ENCODE data around the gene KLHL7. TPM values are rescaled to one million over a fixed set of nuclear protein-coding genes. Genes with fewer than 3 reads are reported as not detected.
"Not testable (repeated sequence)": the region's sequence is repeated elsewhere in the genome, so short reads cannot be mapped to it uniquely, and the experiment has no call there.

Gene KLHL7
- total RNA-seq, 2 donors from 2014 or later: 20.4 to 25.4 TPM

DNA sequence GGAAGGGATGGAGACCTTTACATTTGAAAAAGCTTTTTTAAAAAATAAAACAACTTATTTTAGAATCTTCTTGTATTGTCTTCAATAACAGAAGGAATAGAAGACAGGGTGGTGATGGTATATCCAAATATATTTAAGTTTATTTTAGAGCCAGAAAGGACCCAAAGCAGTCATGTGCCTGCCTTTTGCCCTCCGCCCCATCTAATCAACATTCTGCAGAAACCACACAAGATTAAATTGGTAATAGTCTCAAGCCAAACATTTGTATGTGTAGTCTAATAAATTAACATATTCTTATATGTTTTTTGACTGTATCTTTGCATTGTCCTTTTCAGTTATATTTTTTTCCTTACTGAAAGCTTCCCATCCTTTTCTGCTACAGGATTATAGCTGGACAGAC, 59.7 kb downstream of the KLHL7 start:
- ATAC-seq (replicated peaks in 1 of 2) (no peak), DNase-seq (no peak)
- no peaks in the 10 kb centered on the region for H3K27me3 Mint-ChIP-seq (ENCODE audit: low read depth)
- no peaks in the 10 kb centered on the region for H3K36me3 Mint-ChIP-seq (ENCODE audit: insufficient read depth in 2 of 2)
- H3K9me3 Mint-ChIP-seq: no peaks in the 10 kb centered on the region
- no peaks in the 10 kb centered on the region for H3K4me1 Mint-ChIP-seq (ENCODE audit: low read depth)
- H3K4me3 Mint-ChIP-seq: no peak overlapping the region
- no peak overlapping the region for H3K27ac Mint-ChIP-seq

DNA sequence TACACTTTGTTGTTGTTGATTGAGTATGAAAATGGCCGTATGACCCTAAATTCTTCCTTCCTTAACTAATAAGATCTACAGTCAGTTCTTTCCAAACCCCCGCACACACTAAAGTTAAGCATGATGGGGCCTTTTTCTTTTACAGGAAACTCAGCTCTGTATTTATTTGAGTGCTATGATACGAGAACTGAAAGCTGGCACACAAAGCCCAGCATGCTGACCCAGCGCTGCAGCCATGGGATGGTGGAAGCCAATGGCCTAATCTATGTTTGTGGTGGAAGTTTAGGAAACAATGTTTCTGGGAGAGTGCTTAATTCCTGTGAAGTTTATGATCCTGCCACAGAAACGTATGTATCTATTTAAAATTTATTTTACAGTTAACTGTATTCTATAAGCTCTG, 62.1 kb downstream of the KLHL7 start:
- H3K27ac Mint-ChIP-seq: no peak overlapping the region
- H3K36me3 Mint-ChIP-seq (ENCODE audit: insufficient read depth in 2 of 2): no peaks in the 10 kb centered on the region
- H3K4me1 Mint-ChIP-seq (ENCODE audit: low read depth): no peaks in the 10 kb centered on the region
- H3K9me3 Mint-ChIP-seq: no peaks in the 10 kb centered on the region
- DNase-seq (no peak), ATAC-seq (replicated peaks in 1 of 2) (no peak)
- H3K4me3 Mint-ChIP-seq: no peak overlapping the region
- H3K27me3 Mint-ChIP-seq (ENCODE audit: low read depth): no peaks in the 10 kb centered on the region

DNA sequence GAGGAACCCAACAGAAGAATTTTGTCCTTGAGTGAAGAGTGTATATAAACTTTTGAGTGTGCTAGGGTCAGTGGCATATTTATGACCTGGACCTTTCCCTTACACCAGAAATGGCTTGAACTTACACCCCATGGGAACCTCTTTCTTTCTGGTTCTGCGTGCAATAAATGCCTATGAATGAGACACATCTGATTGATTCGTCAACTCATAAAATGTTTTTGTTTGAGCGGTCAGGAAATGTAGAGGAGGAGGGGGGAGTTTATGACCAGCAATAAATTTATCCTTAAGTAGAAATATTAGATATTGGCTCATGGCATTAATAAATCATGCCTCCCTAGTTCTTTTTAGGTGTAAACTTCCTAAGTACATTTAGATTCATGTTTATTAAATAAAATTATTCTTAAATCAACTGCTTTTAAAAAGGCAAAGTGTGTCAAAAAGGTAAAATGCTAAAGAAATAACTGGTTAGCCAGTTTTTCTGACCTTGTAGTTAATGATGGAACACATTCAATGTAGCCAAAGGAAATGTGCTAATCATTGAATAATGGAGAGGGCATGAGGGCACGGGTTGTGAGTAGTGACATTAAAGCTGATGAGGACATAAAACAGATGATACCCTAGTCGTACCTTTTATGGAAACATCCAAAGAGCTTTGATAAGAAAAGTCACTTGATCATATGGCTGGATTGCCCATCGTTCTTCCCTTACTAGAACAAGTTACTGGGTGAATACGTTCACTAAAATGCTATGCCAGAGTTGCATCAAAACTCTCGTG, 62.7 kb downstream of the KLHL7 start:
- Mint-ChIP-seq H3K9me3 (no peaks in the 10 kb centered on the region), H3K4me1 (ENCODE audit: low read depth) (no peaks in the 10 kb centered on the region), H3K27ac (no peak overlapping the region), H3K4me3 (no peak overlapping the region), H3K36me3 (ENCODE audit: insufficient read depth in 2 of 2) (no peaks in the 10 kb centered on the region), H3K27me3 (ENCODE audit: low read depth) (no peaks in the 10 kb centered on the region)
- ATAC-seq (replicated peaks in 1 of 2) (no peak), DNase-seq (no peak)

DNA sequence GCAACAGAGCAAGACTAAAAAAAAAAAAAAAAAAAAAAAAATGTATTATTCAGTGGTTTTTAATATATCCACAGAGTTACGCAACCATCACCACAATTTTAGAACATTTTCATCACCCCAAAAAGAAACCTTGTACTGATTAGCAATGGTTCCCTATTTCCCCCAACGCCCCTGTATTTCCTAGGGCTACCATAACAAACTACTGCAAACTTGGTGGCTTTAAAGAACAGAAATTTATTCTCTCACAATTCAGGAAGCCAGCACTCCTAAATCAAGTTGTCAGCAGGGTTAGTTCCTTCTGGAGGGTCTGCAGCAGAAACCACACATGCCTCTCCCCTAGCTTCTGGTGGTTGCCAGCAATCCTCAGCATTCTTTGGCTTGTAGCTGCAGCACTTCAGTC, 70.4 kb downstream of the KLHL7 start:
- no peaks in the 10 kb centered on the region for H3K27me3 Mint-ChIP-seq (ENCODE audit: low read depth)
- DNase-seq: no peak
- ATAC-seq (replicated peaks in 1 of 2): no peak
- H3K4me1 Mint-ChIP-seq (ENCODE audit: low read depth): peaks cover 5% of the 10 kb centered on the region
- H3K27ac Mint-ChIP-seq: no peak overlapping the region
- no peaks in the 10 kb centered on the region for H3K36me3 Mint-ChIP-seq (ENCODE audit: insufficient read depth in 2 of 2)
- no peaks in the 10 kb centered on the region for H3K9me3 Mint-ChIP-seq
- no peak overlapping the region for H3K4me3 Mint-ChIP-seq

DNA sequence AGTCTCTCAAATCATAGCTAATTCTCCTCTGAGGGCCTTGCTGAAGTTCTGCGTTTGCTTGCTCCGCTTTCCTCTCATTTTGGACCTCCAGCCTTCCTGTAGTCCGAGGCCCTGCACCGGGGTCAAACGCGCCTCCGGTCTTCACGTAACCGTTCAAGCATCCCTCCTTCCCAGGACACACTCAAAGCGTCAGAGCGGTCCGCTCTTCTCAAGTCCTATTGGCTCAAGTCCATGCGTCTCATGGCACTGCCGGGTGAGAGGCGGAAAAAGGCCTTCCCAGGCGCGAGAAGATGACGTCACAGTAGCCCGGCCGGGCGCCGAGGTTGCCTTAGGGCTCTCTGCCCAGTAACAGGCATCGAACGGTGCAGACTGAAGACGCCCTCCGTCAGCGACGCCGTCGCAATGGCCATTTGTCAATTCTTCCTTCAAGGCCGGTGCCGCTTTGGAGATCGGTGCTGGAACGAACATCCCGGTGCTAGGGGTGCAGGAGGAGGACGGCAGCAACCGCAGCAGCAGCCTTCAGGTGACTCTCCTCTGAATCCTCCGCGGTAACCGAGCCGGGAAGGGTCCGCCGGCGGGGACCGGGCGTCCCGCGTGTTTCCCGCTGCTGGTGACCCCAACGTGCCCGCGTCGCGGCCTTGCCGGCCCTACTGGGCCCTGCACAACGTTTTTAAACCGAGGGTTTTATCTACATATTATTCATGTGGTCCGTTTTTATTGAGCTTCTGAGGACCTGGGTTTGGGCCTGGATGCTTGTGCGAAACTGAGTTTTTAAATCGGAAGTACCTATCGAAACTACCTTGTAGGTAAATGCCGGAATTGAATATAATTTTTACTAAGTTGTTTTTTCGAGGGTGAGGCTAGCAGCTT, 76.3 kb downstream of the KLHL7 start, which contains the start of gene NUP42:
NUP42 (plus strand) TSS at position 365 of the 870 bp plus-strand sequence; CDS start at position 403, 38 bp downstream.
- Mint-ChIP-seq H3K4me3 (peak within 1 kb of the TSS; percentile 87 to 94), H3K27ac (peak within 1 kb of the TSS; percentile 91), H3K36me3 (ENCODE audit: insufficient read depth in 2 of 2) (peaks cover 1 to 8% of the 10 kb centered on the region in 2 donors), H3K27me3 (ENCODE audit: low read depth) (no peaks in the 10 kb centered on the region), H3K4me1 (ENCODE audit: low read depth) (peaks cover 36% of the 10 kb centered on the region), H3K9me3 (no peaks in the 10 kb centered on the region)
- ATAC-seq (replicated peaks in 1 of 2): peak; percentile 96 to 98
- DNase-seq: peak; percentile 96

DNA sequence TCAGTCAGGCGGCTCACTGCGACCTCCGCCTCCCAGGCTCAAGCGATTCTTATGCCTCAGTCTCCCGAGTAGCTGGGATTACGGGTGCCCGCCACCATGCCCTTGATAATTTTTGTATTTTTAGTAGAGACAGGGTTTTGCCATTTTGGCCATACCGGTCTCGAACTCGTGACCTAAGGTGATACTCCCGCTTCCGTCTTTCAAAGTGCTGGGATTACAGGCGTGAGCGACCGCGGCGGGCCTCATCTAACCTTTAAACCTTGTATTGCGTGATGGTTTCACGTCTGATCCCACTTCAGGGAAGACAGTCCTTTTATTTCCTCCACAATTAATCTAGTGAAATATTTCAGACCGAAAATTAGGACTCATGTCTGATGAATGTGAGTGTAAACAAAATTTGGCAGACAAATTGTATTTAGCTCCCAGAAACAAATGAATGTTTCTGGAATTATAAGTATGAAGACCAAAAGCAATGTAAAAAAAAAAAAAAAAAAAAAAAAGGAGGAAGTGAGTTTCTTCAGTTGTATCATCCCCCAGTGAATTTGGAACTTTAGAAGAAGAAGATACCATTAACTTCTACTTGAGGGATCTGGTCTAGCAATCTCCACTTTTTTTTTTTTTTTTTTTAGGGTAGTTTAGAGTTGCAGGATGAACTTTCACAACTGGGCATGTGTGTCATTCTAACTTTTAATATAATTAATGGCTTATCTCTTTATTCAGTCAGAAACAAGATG, 77.9 kb downstream of the KLHL7 start:
- peak overlapping the region; percentile 83 for H3K27ac Mint-ChIP-seq
- ATAC-seq (replicated peaks in 1 of 2) (no peak), DNase-seq (no peak)
- peak overlapping the region; percentile 82 to 94 for H3K4me3 Mint-ChIP-seq
- H3K27me3 Mint-ChIP-seq (ENCODE audit: low read depth): no peaks in the 10 kb centered on the region
- no peaks in the 10 kb centered on the region for H3K9me3 Mint-ChIP-seq
- peaks cover 5 to 14% of the 10 kb centered on the region in 2 donors for H3K36me3 Mint-ChIP-seq (ENCODE audit: insufficient read depth in 2 of 2)
- peaks cover 36% of the 10 kb centered on the region for H3K4me1 Mint-ChIP-seq (ENCODE audit: low read depth)

DNA sequence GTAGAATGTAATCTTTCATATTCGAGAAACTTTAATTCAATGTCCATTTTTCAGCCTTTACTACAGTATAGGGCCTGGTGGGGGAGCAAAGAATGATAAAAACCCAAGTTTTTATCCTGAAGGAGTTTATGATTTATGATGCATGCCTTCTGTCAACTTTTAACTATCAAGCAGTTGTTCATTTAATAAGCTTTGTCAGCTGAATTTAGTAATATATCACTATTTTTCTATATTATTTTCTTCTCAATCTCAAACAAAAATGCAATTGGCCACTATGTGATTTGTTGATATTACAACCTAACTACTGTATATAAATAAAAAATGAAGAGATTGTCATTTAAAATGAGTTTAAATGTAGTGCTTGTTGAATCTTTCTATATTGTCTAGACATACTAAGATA, 78.7 kb downstream of the KLHL7 start:
- Mint-ChIP-seq H3K9me3 (no peaks in the 10 kb centered on the region), H3K36me3 (ENCODE audit: insufficient read depth in 2 of 2) (peaks cover 5 to 16% of the 10 kb centered on the region in 2 donors), H3K27ac (no peak overlapping the region), H3K27me3 (ENCODE audit: low read depth) (no peaks in the 10 kb centered on the region), H3K4me1 (ENCODE audit: low read depth) (peaks cover 36% of the 10 kb centered on the region), H3K4me3 (peak overlapping the region; percentile 56 to 94)
- no peak for DNase-seq
- no peak for ATAC-seq (replicated peaks in 1 of 2)

DNA sequence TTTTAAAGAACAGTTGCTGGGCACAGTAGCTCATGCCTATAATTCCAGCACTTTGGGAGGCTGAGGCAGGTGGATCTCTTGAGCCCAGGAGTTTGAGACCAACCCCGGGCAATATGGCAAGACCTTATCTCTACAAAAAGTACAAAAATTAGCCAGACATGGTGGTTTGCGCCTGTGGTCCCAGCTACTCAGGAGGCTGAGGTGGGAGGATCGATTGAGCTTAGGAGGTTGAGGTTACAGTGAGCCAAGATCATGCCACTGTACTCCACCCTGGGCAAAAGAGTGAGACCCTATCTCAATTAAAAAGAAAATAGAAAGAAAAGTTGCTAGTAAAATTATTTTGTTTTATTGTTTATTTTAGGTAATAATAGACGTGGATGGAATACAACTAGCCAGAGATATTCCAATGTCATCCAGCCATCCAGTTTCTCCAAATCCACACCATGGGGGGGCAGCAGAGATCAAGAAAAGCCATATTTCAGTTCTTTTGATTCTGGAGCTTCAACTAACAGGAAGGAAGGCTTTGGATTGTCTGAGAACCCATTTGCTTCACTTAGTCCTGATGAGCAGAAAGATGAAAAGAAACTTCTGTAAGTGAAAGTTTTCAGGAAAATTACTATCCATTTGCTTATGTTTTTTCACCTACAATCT, 79.2 kb downstream of the KLHL7 start:
- H3K4me3 Mint-ChIP-seq: no peak overlapping the region
- no peaks in the 10 kb centered on the region for H3K9me3 Mint-ChIP-seq
- H3K27ac Mint-ChIP-seq: no peak overlapping the region
- no peak for ATAC-seq (replicated peaks in 1 of 2)
- peaks cover 36% of the 10 kb centered on the region for H3K4me1 Mint-ChIP-seq (ENCODE audit: low read depth)
- no peak for DNase-seq
- peaks cover 5 to 16% of the 10 kb centered on the region in 2 donors for H3K36me3 Mint-ChIP-seq (ENCODE audit: insufficient read depth in 2 of 2)
- no peaks in the 10 kb centered on the region for H3K27me3 Mint-ChIP-seq (ENCODE audit: low read depth)

DNA sequence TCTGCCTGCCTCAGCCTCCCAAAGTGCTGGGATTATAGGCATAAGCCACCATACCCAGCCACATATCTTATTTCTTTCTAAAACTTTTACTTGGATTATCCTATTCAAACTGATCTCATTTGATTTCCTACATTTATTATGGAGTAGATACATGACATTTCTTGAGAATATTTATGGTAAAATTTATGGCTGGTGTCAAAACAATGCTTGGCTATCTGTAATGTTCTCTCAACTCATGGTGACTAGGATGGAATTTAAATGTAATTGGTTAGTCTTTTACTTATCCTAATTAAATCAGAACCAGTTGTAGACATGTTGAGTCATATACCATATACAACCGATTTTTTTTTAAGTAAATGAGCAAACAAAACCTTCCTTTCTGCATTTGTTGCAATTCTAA, 80.4 kb downstream of the KLHL7 start:
- H3K9me3 Mint-ChIP-seq: no peaks in the 10 kb centered on the region
- no peak overlapping the region for H3K4me3 Mint-ChIP-seq
- H3K27ac Mint-ChIP-seq: no peak overlapping the region
- no peaks in the 10 kb centered on the region for H3K27me3 Mint-ChIP-seq (ENCODE audit: low read depth)
- peaks cover 31% of the 10 kb centered on the region for H3K4me1 Mint-ChIP-seq (ENCODE audit: low read depth)
- peaks cover 8 to 19% of the 10 kb centered on the region in 2 donors for H3K36me3 Mint-ChIP-seq (ENCODE audit: insufficient read depth in 2 of 2)
- no peak for DNase-seq
- no peak for ATAC-seq (replicated peaks in 1 of 2)

DNA sequence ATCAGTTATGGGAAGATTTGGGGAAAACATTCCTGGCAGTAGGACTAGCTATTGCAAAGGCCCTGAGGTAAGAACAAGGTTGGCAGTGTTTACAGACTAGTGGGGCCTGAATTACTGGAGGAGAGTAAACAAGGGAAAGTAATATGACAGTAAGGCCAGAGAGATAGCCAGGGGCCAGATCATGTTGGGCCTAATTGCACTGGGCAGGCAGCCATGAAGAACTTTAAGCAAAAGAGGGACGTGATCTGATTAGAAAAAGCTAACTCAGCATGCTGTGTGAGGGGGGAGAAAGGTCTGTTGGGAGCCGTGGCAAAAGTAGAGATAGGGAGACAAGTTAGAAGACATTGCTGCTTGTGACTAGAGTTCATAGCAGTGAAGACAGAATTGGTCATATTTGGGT, 85.4 kb downstream of the KLHL7 start:
- H3K27me3 Mint-ChIP-seq (ENCODE audit: low read depth): no peaks in the 10 kb centered on the region
- DNase-seq (no peak), ATAC-seq (replicated peaks in 1 of 2) (no peak)
- no peak overlapping the region for H3K27ac Mint-ChIP-seq
- H3K4me1 Mint-ChIP-seq (ENCODE audit: low read depth): no peaks in the 10 kb centered on the region
- no peak overlapping the region for H3K4me3 Mint-ChIP-seq
- peaks cover 9 to 20% of the 10 kb centered on the region in 2 donors for H3K36me3 Mint-ChIP-seq (ENCODE audit: insufficient read depth in 2 of 2)
- no peaks in the 10 kb centered on the region for H3K9me3 Mint-ChIP-seq

DNA sequence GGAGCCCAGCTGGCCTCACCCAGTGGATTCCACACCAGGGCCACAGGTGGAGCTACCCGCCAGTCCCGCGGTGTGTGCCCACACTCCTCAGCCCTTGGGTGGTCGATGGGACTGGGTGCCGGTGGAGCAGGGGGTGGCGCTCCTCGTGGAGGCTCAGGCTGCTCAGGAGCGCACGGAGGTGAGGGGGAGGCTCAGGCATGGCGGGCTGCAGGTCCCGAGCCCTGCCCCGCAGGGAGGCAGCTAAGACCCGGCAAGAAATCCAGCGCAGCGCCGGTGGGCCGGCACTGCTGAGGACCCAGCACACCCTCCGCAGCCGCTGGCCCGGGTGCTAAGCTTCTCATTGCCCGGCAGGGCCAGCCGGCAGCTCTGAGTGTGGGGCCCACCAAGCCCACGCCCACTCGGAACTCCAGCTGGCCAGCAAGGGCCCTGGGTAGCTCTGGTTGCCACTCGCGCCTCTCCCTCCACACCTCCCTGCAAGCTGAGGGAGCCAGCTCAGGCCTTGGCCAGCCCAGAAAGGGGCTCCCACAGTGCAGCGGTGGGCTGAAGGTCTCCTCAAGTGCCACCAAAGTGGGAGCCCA, 88.2 kb downstream of the KLHL7 start:
- not testable (repeated sequence) for DNase-seq; H3K4me1 Mint-ChIP-seq (ENCODE audit: low read depth); ATAC-seq (replicated peaks in 1 of 2); H3K9me3 Mint-ChIP-seq; H3K27ac Mint-ChIP-seq; H3K4me3 Mint-ChIP-seq; H3K27me3 Mint-ChIP-seq (ENCODE audit: low read depth)
- peaks cover 8 to 20% of the 10 kb centered on the region in 2 donors for H3K36me3 Mint-ChIP-seq (ENCODE audit: insufficient read depth in 2 of 2)

DNA sequence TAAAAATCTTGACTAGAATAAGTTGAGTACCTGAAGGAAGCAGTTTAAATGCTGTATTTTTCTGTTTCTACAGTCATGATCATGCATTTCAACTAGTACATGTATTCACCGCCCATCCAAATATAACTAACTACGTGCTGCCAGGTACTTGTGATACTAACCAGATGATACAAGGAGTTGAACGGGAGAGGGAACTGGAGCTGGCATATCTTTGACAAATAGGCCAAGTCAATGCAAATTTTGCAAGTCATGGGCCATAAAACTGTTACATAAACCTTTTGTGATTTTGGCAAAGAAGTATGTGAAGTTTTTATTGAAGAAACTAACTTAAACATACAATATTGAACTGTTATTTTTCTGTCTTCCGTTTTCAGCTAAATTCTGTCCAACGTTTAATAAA, 90.7 kb downstream of the KLHL7 start:
- no peak for ATAC-seq (replicated peaks in 1 of 2)
- Mint-ChIP-seq H3K36me3 (ENCODE audit: insufficient read depth in 2 of 2) (peaks cover 4 to 19% of the 10 kb centered on the region in 2 donors), H3K27ac (no peak overlapping the region), H3K4me1 (ENCODE audit: low read depth) (no peaks in the 10 kb centered on the region), H3K9me3 (no peaks in the 10 kb centered on the region), H3K27me3 (ENCODE audit: low read depth) (no peaks in the 10 kb centered on the region), H3K4me3 (no peak overlapping the region)
- no peak for DNase-seq

All from activated T-cell treated with anti-CD3 and anti-CD28 coated beads, Interleukin-2, amount 50 U/mL, for 72 hours (primary cell).